ENCODE data around the gene RPS5.
A peak's percentile ranks its signal among the peaks of the same experiment; 100 is the strongest.

RPS5 gene

GRCh38 chr19:58357481-58358145 lies 29.5 kb upstream of the RPS5 start:
- no peak for TF ChIP-seq CTCF (IDR thresholded peaks at IDR 0.05; ENCODE audit: low read depth, low read length, missing control alignments)
- DNase-seq (ENCODE audit: low read depth) = no peak
- H3K4me3 ChIP-seq (ENCODE audit: low read depth, low read length) = no peak overlapping the region

GRCh38 chr19:58361900-58362271 lies 25.2 kb upstream of the RPS5 start:
- DNase-seq (ENCODE audit: low read depth) = no peak
- H3K4me3 ChIP-seq (ENCODE audit: low read depth, low read length) = peak overlapping the region; percentile 62
- no peak for TF ChIP-seq CTCF (IDR thresholded peaks at IDR 0.05; ENCODE audit: low read depth, low read length, missing control alignments)

GRCh38 chr19:58362272-58362994 lies 24.6 kb upstream of the RPS5 start, which contains the start of gene ZNF497:
ZNF497 (minus strand) TSS chr19:58362751; CDS start chr19:58357635, 5,116 bp downstream.
- H3K4me3 ChIP-seq (ENCODE audit: low read depth, low read length) = peak within 1 kb of the TSS; percentile 62
- DNase-seq (ENCODE audit: low read depth) = peak; percentile 84
- TF ChIP-seq CTCF (IDR thresholded peaks at IDR 0.05; ENCODE audit: low read depth, low read length, missing control alignments) = no peak

GRCh38 chr19:58364146-58364545 lies 22.9 kb upstream of the RPS5 start:
- no peak overlapping the region for H3K4me3 ChIP-seq (ENCODE audit: low read depth, low read length)
- TF ChIP-seq CTCF (IDR thresholded peaks at IDR 0.05; ENCODE audit: low read depth, low read length, missing control alignments) = no peak
- no peak for DNase-seq (ENCODE audit: low read depth)

- no peak overlapping the region for H3K4me3 ChIP-seq (ENCODE audit: low read depth, low read length)
- TF ChIP-seq CTCF (IDR thresholded peaks at IDR 0.05; ENCODE audit: low read depth, low read length, missing control alignments) = no peak
- no peak for DNase-seq (ENCODE audit: low read depth)
Measured at GRCh38 chr19:58366585-58367430, 20.3 kb upstream of the RPS5 start.

GRCh38 chr19:58367698-58368454 lies 19.2 kb upstream of the RPS5 start:
- no peak for DNase-seq (ENCODE audit: low read depth)
- H3K4me3 ChIP-seq (ENCODE audit: low read depth, low read length) = no peak overlapping the region
- no peak for TF ChIP-seq CTCF (IDR thresholded peaks at IDR 0.05; ENCODE audit: low read depth, low read length, missing control alignments)
